Stimulated activated CD8-positive, alpha-beta memory T cell treated with anti-CD3 and anti-CD28 coated beads, Interleukin-7, amount 100 ng/mL, for 1 hour (primary cell): ENCODE measurements around the gene KRTAP12-4.
"Not testable (repeated sequence)": the region's sequence is repeated elsewhere in the genome, so short reads cannot be mapped to it uniquely, and the experiment has no call there.

Source experiments
- DNase-seq, 2 donors: peaks; one replicate each; pipeline ENCODE4 v3.0.0-alpha.2; 2020; ENCODE audit warnings: low read depth in 2 of 2

Gene KRTAP12-4, protein sequence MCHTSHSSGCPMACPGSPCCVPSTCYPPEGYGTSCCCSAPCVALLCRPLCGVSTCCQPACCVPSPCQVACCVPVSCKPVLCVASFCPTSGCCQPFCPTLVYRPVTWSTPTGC

DNA sequence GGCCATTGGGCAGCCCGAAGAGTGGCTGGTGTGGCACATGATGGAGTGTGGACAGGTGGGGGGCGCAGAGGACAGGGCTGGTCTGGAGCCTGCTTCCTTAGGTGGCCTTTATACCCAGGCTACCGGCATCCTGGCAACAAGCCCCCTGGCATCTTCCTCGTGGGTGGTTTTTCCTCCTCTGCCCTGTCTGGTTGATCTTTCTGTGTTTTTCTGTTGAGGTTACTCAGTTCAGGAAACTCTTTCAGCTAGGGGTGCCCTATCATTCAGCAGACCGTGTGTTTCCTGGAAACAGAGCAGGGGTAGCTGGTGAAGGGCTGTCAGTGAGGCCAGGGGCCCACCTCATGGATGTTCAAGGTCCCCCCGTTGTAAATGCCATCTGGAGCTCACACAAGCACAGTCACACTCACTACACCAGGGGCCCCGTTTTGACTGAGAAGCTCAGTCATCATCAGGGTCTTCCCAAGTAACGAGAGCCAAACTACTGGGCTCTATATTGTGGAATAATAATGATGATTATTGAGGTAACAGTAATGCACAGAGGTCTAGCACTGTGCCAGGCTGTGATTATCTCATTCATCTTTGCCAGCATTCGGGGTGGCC, at the start of gene KRTAP12-4:
KRTAP12-4 (minus strand) TSS at position 84 of the 600 bp plus-strand sequence; CDS start at position 39, 45 bp downstream.
- no peak for DNase-seq

DNA sequence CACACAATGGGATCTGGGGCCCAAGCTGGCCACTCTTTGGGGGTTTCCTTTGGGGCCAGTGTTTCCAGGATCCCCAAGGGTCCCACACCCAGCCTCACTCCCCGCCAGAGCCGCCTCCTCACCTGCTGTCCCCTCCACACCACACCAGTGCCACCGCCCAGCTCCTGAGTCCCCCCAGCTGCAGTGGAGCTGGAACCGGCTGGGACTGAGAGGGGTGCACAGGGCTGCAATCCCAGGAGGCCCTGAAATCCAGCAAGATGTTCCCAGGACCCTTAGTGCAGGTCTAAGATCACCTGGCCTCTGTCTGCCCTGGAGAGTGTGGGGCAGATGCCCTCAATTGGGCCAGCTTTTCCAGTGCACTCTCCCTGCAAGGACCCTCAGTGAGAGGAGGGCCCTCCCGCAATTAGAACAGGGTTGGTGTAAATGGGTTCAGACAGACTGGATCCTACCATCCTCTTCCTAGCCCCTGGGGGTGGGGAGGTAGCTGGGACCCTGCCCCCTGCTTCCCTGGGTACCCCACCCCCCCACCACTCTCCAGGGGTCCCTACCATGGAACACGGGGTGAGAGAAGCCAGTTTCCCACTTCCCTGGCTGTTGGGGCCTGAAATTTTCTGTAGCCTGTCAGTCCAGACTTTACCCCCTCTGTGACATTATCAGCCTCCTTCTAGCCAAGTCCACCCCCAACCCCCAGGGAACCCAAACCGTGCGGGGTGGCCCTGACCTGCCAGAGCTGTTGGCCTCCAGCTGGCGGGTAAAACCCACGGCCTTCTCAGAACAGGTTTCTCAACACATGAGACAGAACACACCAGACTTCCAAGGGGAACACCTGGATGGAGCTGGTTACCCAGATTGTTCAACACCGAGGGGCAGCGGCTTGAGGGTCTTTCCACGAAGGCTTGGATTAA, 49.5 kb upstream of the KRTAP12-4 start:
- no peak for DNase-seq

DNA sequence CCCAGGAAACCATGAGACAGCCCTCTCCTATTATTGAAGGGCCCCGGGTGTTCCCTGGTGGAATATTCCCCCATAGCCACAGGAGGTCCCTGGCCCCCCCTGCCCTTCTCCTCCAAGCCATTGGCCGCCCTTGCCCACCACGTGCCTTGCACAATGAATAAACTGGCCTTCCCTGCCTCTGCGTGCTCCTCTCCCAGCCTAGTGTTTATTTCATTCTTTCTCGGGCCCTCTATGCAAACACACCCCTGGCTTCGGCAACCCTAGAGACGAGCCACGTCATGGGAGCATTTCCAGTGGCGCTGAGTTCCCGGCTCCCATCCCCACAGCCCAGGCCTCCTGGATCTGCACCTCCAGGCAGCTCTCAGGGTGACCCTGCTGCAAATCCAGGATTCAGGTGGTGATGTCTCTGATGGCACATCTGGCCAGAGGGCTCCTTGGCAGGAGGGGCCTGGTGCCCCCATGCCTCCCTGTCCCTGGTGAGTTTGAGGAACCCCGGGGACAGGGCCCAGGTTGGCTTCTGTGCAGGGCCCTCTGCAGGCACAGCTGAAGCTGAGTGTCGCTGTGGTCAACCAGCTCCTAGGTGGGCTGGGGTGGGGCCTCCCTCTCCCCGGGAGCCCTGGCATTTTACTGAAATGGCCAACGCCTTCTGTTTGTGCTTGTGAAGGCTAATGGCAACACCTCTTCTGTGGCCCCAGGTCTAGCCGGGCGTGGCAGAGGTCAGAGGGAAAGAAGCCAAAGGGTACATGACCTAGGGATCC, 48.7 kb upstream of the KRTAP12-4 start:
- no peak for DNase-seq

DNA sequence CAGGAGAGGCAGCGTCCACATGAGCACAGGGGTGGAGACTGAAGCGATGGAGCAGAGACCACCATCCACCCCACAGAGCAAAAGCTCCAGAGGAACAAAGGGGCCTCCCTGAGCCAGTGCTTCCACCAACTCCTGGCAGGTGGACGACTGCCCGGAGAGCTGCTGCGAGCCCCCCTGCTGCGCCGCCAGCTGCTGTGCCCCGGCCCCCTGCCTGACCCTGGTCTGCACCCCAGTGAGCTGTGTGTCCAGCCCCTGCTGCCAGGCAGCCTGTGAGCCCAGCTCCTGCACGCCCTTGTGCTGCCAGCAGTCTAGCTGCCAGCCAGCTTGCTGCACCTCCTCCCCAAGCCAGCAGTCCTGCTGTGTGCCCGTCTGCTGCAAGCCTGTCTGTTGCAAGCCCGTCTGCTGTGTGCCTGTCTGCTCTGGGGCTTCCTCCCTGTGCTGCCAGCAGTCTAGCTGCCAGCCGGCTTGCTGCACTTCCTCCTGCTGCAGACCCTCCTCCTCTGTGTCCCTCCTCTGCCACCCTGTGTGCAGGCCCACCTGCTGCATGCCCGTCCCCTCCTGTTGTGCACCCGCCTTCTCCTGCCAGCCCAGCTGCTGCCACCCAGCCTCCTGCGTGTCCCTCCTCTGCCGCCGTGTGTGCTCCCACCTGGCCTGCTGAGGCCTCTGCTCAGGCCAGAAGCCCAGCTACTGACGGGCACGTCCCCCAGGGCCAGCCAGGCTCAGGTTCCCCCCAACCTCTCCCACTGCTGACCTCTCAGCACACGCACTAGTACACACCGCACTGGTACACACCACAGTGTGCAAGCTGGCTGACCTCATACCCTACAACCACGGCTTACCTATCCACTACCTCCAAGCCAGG, 47.9 kb upstream of the KRTAP12-4 start:
- no peak for DNase-seq

DNA sequence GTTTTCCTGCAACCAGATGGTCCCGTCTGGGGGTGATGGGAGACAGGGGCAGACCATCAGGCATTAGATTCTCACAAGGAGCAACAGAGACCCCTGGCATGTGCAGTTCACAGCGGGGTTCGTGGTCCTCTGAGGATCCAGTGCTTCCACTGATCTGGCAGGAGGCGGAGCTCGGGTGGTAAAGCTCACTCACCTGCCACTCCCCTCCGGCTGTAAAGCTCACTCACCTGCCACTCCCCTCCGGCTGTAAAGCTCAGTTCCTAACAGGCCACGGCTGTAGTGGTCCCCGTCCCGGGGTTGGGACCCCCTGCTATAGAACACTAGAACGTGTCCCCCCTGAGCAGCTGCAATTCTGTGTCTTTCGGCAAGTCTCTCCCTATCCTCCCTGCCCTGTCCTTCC, 47.1 kb upstream of the KRTAP12-4 start:
- no peak for DNase-seq

DNA sequence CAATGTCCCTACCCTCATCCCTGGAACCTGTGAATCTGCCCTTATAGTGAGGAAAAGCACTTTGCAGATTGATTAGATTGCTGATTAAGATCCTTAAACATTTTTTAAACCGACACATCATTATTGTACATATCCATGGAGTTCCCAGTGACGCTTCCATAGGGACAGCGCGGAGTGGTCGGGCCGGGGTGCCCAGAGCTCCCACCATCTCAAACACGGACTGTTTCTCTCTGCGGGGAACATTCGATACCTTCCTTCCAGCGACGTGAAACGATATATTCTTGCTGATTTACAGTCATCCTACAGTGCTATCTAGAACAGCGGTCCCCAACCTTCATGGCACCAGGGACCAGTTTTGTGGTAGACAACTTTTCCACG, 46.6 kb upstream of the KRTAP12-4 start:
- DNase-seq, result no peak

DNA sequence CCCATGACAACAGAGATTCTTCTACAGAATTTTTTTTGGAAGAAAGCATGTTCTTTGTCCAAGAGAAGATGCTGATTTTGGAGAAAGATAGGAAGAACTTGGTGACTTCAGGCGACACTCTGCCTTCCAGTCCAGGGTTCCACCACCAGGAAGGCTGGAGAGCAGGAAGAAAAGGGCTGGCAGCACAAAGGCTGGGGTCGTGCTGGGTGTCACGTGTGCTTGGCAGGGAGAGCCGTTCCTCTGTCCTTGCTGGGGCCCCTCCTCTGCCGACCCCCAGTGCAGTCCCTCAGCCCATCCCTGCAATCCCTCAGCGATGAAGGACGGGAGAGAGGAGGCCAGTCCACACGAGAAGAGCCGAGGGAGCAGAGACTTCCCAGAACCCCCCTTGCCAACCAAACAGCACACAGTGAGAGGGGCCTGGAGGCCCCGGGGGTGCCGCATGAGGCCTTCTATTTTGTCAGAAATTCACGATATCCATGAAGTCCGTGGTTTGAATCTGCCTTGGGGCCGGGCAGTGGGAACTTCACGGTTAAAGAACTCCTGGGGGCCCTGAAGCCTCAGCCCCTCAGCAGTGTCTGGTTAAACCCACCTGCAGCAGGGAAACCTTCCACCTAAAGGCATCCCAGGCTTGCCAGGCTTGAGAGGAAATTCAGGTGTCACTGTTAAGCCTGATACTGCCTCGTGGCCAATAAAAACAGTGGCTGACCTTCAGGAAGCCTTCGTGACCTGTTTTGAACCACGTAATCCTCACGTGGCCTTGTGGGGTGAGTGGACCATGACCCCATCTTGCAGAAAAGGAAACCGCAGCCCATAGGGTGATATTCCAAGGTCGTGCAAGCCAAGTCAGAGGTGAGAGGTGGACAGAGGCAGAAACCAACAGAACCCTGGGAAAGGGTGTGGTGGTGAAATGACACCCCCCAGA, 45.9 kb upstream of the KRTAP12-4 start:
- DNase-seq, result no peak

DNA sequence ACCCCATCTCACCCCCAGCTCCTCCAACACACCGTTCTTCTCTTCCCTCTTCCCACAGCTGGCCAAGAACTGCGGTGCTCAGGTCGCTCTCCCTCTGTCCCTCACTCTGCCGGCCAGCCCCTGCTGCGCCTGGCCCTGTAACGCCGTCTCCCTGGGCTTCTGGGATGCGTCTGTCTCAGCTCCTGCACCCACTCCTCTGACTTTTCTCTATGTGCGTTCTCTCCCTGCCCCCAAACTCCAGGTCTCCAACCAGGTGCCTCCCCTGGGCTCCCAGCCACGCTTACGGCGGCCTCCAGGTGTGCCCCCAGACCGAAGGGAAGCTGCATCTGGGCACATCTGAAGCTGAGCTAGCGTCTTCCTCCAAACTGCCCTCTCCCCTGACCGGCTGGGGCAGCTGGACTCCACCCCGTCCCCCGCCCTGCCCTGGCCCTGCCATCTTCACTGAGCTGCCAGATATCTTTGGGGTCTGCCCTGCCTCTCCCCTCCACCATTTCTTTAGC, 45.1 kb upstream of the KRTAP12-4 start:
- DNase-seq, result no peak

DNA sequence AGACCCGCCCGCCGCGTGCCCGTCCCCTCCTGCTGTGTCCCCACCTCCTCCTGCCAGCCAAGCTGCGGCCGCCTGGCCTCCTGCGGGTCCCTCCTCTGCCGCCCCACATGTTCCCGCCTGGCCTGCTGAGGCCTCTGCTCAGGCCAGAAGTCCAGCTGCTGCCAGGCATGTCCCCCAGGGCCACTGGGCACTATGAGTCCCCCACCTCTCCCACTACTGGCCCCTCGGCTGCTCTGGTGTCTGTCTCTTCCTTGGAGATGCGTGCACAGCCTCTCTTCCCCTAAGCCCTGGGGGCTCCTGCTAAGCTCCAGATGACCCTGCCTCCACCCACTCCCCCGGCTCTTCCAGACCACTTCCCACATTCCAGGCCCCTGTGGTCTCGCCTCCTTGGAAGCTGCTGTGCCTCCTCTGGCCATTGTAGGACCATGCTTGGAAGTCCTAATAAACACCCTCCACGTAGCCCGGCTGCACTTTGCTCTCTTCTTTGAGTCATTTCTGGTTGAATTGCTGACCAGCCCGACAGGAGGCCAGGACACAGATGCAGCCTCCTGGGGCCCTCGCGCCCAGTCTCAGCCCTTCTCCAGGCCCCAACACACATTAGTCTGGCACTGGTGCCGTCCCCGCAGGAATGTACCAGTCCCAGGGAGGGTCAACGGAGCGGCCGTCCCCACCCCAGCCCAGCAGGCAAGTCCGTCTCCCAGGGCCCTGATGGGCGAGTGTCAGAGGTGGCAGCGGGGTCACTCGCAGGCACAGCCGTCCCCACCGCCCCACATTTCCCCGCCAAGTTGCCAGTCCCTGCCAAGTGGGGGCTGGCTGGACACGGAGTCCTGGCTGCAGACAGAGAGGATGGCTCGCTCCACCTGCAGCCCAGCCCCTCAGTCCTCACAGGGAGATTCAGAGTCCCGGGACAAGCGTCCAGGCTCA, 43.6 kb upstream of the KRTAP12-4 start:
- DNase-seq, result no peak

DNA sequence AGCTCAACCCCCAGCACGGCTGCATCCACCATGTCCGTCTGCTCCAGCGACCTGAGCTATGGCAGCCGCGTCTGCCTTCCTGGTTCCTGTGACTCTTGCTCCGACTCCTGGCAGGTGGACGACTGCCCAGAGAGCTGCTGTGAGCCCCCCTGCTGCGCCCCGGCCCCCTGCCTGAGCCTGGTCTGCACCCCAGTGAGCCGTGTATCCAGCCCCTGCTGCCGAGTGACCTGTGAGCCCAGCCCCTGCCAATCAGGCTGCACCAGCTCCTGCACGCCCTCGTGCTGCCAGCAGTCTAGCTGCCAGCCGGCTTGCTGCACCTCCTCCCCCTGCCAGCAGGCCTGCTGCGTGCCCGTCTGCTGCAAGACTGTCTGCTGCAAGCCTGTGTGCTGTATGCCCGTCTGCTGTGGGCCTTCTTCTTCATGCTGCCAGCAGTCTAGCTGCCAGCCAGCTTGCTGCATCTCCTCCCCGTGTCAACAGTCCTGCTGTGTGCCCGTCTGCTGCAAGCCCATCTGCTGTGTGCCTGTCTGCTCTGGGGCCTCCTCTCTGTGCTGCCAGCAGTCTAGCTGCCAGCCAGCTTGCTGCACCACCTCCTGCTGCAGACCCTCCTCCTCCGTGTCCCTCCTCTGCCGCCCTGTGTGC, 42.8 kb upstream of the KRTAP12-4 start, which contains the start of gene KRTAP10-12:
KRTAP10-12 (plus strand) TSS at position 1 of the 639 bp plus-strand sequence; CDS start at position 31, 30 bp downstream.
- DNase-seq, result not testable (repeated sequence)

DNA sequence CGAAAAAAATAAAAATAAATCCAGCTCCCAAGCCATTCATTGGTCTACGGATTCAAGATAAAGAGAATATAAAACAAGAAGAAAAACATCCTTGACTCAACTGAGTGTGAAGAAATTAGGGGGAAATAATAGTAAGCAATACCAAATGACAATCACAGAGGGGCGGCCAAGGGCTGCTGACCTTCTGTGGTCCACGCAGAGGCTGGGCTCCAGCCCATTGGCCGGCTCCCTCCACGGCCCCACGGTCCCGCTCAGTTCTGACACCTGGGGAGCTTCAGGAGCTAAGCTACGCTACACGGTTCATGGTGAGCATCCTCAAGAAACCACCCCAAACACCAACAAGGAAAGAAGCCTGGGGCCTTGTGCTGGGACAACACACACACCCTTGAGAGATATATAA, 42.1 kb upstream of the KRTAP12-4 start:
- DNase-seq, result no peak

DNA sequence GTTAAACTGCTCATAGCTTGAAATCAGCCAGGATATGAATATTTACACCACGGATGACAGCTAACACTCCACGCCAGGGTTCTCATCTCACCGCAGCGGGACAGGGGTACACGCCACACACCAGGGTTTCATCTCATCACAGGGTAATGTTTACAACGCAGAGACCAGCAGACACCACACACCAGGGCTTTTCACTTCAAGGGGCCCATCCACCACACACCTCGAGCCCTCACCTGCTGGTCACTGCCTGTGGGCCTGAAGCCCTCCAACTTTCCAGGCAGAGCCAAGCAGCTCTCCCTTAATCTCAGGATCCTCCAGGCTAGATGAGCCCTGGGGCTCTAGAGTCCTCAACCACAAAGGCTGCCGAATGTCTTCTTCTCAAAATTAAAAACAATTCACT, 41.2 kb upstream of the KRTAP12-4 start:
- no peak for DNase-seq

DNA sequence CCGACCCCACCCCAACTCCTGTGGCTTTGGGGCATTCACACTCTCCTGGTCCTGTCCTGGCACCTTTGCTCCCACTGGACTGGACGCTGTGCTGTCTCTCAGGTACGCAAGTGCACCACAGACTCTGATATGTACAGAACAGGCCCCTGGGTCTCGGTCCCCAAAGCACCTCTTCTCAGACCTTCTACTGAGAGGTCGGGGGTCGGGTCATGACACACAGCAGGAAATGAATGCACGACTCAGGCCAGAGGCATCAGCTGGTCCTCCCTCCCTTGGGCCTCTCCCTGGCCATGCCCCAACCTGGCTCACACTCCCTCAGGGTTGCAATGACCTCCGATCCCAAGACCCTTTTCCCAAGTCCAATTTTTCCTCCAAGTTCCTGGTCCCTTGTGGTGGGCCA, 40.7 kb upstream of the KRTAP12-4 start:
- DNase-seq, result no peak

DNA sequence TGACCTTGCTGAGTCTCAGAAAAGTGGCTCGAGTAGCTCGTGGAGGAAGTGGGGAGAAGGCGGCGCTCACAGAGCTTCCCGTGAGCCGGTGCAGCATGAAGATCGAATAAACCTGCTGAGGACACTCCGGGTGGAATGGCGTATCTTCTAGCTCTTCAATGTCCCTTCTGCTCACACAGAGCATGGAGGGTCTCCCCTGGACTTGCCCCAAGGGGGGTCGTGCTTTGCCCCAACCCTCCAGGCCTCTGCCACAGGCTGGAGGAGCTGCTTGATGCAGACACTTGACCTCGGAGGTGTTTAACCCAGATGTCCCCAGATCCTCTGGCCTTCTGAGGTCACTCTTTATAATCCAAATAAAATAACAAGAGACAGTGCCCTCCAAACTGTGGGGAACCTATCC, 40.3 kb upstream of the KRTAP12-4 start:
- DNase-seq, result no peak

DNA sequence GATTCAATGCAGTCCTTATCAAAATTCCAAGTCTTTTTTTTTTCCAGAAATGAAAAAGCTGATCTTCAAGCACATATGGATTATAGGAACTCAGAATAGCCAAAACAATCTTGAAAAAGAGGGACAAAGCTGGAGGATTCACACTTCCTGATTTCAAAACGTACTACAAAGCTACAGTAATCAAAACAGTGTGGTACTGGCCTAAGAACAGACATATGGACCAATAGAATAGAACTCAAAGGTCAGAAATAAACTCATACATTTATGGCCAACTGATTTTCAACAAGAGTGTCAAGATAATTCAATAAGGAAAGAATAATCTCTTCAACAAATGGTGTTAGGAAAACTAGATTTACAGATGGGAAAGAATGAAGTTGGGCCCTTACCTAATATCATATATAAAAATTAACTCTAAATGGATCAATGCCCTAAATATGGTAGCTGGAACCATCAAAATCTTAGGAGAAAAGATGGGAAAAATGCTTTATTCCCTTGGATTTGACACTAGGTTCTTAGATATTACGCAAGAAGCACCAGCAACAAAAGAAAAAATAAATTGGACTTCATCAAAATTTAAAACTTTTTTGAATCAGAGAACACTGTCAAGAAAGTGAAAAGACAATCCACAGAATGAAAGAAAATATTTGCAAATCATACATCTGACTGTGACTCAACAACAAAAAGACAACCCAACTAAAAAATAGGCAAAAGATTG, 38.5 kb upstream of the KRTAP12-4 start:
- no peak for DNase-seq

DNA sequence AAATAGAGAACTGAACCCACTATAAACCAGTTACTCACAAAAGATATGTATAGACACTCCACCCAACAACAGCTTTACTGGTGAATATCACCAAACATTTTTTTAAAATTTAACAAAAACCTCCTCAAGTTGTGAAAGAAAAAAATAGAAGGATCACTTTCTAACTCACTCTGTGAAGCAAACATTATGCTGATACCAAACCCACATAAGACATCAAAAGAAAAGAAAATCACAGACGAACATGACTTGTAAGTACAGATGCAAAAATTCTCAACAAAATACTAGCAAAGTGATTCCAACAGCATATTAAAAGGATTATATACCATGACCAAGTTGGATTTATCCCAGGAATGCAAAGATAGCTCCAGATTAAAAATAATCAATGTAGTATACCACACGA, 37.2 kb upstream of the KRTAP12-4 start:
- DNase-seq, result no peak

DNA sequence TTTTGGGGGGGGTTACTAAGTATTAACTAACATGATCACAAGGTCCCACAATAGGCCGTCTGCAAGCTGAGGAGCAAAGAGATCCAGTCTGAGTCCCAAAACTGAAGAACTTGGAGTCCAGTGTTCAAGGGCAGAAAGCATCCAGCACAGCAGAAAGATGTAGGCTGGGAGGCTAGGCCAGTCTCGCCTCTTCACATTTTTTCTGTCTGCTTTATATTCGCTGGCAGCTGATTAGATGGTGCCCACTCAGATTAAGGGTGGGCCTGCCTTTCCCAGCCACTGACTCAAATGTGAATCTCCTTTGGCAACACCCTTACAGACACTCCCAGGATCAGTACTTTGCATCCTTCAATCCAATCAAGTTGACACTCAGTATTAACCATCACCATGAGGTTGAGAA, 35.3 kb upstream of the KRTAP12-4 start:
- not testable (repeated sequence) for DNase-seq

DNA sequence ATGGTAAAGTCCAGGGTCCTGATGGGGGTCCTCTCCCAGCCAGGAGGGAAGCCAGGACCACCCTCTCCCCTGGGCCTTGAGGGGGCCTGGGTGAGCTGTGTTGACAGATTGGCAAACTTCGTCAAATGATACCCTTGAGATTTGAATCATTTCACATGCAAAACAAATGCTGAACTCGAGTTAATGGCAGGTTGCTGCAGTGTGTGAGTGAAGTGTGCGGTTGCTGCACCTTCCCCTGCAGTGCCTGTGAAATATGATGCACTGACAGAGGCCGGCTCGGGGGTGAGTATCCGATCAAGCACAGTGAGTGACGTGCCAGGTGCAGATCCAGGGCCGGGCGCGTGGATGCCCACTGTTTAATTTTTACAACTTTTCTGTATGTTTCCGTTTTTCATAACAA, 33.2 kb upstream of the KRTAP12-4 start:
- no peak for DNase-seq
